HCT116 (cell line): ENCODE data around the gene CWH43. TPM values are rescaled to one million over a fixed set of nuclear protein-coding genes. Genes with fewer than 3 reads are reported as not detected.

ENCODE experiments used
- ATAC-seq: fragments of 200-7000 bp; cut with Tn5 transposase; 2 replicates; pipeline ENCODE4 v1.9.1; 2020; ENCODE audit warnings: mild to moderate bottlenecking, moderate library complexity
- BruUV-seq: library from RNA; stranded (reverse); fragments of 400-500 nt; replicated peaks from 2 replicates; lab custom pipeline; 2021; lab: Mats Ljungman, UMichigan
- CTCF ChIA-PET: fragments of 300-600 bp; sonication (Branson Sonifier 250); formaldehyde crosslinking; loops from one replicate; lab custom pipeline; 2021; ENCODE audit warnings: antibody characterized with exemption; lab: Charles Lee
- POLR2A ChIA-PET: fragments of 300-600, 350-600 bp; sonication (Branson Sonifier 250); formaldehyde crosslinking; loops from one replicate; lab custom pipeline; 2021; ENCODE audit warnings: antibody characterized with exemption; lab: Charles Lee
- RAD21 ChIA-PET, 2 experiments: fragments of 300-600 bp; sonication (Branson Sonifier 250); formaldehyde crosslinking; loops; one replicate each; lab custom pipeline; 2023; ENCODE audit warnings: low total read pairs in 2 of 2; ENCODE audit not compliant: uncharacterized antibody in 2 of 2, unreplicated experiment in 2 of 2, low non-redundant PET in 1 of 2; lab: Charles Lee
- DNase-seq: peaks from one replicate; pipeline ENCODE4 v3.0.0-alpha.2; 2010; ENCODE audit warnings: low read depth, low spot score
- H2AFZ ChIP-seq: fragments of 200-600 bp; shearing (Covaris generic), sonication (generic); 2 replicates; pipeline ENCODE4 v1.6.1; 2017; ENCODE audit warnings: low read depth, mixed run types, mixed read lengths, antibody characterized with exemption, low read length; ENCODE audit not compliant: poor library complexity, severe bottlenecking
- H3K27ac ChIP-seq: 2 replicates; pipeline ENCODE4 v1.5.1; 2012; ENCODE audit warnings: low read depth, low read length
- H3K27me3 ChIP-seq: fragments of 200-600 bp; sonication (generic); 2 replicates; pipeline ENCODE4 v1.6.1; 2016; ENCODE audit warnings: mixed run types, low read length, mixed read lengths; ENCODE audit not compliant: insufficient read depth
- H3K36me3 ChIP-seq, 2 experiments: fragments of 200-500 bp in 1 of 2; fragments of 200-600 bp in 1 of 2; sonication (Bioruptor generic) in 1 of 2; sonication (generic) in 1 of 2; 2 replicates each; pipeline versions ENCODE4 v1.5.1 to v1.6.1; 2014 to 2016; ENCODE audit warnings: low read length in 2 of 2, inconsistent platforms in 1 of 2, mixed read lengths in 1 of 2, mixed run types in 1 of 2; ENCODE audit not compliant: insufficient read depth in 2 of 2, control insufficient read depth in 1 of 2
- H3K4me1 ChIP-seq, 2 experiments: fragments of 200-600 bp in 1 of 2; sonication (generic) in 1 of 2; 2 replicates each; pipeline versions ENCODE4 v1.5.1 to v1.6.1; 2012 to 2017; ENCODE audit warnings: low read length in 2 of 2, inconsistent platforms in 1 of 2, mild to moderate bottlenecking in 1 of 2, mixed read lengths in 1 of 2, mixed run types in 1 of 2, moderate library complexity in 1 of 2; ENCODE audit not compliant: insufficient read depth in 2 of 2, control insufficient read depth in 1 of 2
- H3K4me2 ChIP-seq: fragments of 200-600 bp; sonication (generic); 2 replicates; pipeline ENCODE4 v1.6.1; 2017; ENCODE audit warnings: mixed run types, low read length, mixed read lengths
- H3K4me3 ChIP-seq, 2 experiments: fragments of 200-600 bp in 1 of 2; sonication (generic) in 1 of 2; replicated peaks in 1 of 2; 2 replicates each; pipeline ENCODE4 v1.5.1; 2011 to 2016; ENCODE audit warnings: low read length in 2 of 2, control low read depth in 1 of 2, low read depth in 1 of 2, mild to moderate bottlenecking in 1 of 2, mixed read lengths in 1 of 2, mixed run types in 1 of 2
- H3K79me2 ChIP-seq: fragments of 200-600 bp; sonication (generic); 2 replicates; pipeline ENCODE4 v1.6.1; 2017; ENCODE audit warnings: mild to moderate bottlenecking, mixed run types, low read length, moderate library complexity, mixed read lengths; ENCODE audit not compliant: insufficient read depth
- H3K9ac ChIP-seq: fragments of 200-600 bp; sonication (generic); 2 replicates; pipeline ENCODE4 v1.6.1; 2016; ENCODE audit warnings: low read length, mixed read lengths
- H3K9me2 ChIP-seq: fragments of 200-600 bp; sonication (generic), shearing (Covaris generic); 2 replicates; pipeline ENCODE4 v1.6.1; 2017; ENCODE audit warnings: mixed run types, mild to moderate bottlenecking, moderate library complexity; ENCODE audit not compliant: insufficient read depth
- H3K9me3 ChIP-seq, 2 experiments: fragments of 200-500 bp in 1 of 2; fragments of 200-600 bp in 1 of 2; sonication (Bioruptor generic) in 1 of 2; sonication (generic) in 1 of 2; 2 replicates each; pipeline ENCODE4 v1.6.1; 2014 to 2017; ENCODE audit warnings: low read length in 2 of 2, mixed read lengths in 2 of 2, inconsistent platforms in 1 of 2, low read depth in 1 of 2, mild to moderate bottlenecking in 1 of 2, mixed run types in 1 of 2, moderate library complexity in 1 of 2; ENCODE audit not compliant: control insufficient read depth in 1 of 2, insufficient read depth in 1 of 2
- H4K20me1 ChIP-seq: fragments of 200-600 bp; sonication (generic), shearing (Covaris generic); 2 replicates; pipeline ENCODE4 v1.6.1; 2017; ENCODE audit warnings: mixed run types, mild to moderate bottlenecking, moderate library complexity; ENCODE audit not compliant: insufficient read depth
- CBX3 ChIP-seq: IDR thresholded peaks from 2 replicates; pipeline ENCODE4 v1.6.1; 2012; ENCODE audit warnings: low read depth
- CEBPB ChIP-seq: IDR thresholded peaks from 2 replicates; pipeline ENCODE4 v1.6.1; 2012; ENCODE audit warnings: low read depth
- EGR1 ChIP-seq: IDR thresholded peaks from 2 replicates; pipeline ENCODE4 v1.6.1; 2012; ENCODE audit warnings: low read depth
- ELF1 ChIP-seq: IDR thresholded peaks from 2 replicates; pipeline ENCODE4 v1.6.1; 2012; ENCODE audit warnings: low read depth, borderline replicate concordance
- EZH2 ChIP-seq: fragments of 200-600 bp; sonication (generic); IDR thresholded peaks from 2 replicates; pipeline ENCODE4 v1.6.1; 2017; ENCODE audit warnings: antibody characterized with exemption, mixed run types
- EZH2phosphoT487 ChIP-seq: fragments of 200-600 bp; IDR thresholded peaks from 2 replicates; pipeline ENCODE4 v1.6.1; 2018; ENCODE audit warnings: antibody characterized with exemption, borderline replicate concordance
- FOSL1 ChIP-seq: IDR thresholded peaks from 2 replicates; pipeline ENCODE4 v1.6.1; 2012; ENCODE audit warnings: low read depth
- MAX ChIP-seq: IDR thresholded peaks from 2 replicates; pipeline ENCODE4 v1.6.1; 2012
- POLR2A ChIP-seq: IDR thresholded peaks from 2 replicates; pipeline ENCODE4 v1.7.0; 2011; ENCODE audit warnings: borderline replicate concordance; ENCODE audit not compliant: insufficient read depth, insufficient read length; ENCODE audit errors: extremely low read depth
- RAD21 ChIP-seq: IDR thresholded peaks from 2 replicates; pipeline ENCODE4 v1.6.1; 2012; ENCODE audit warnings: low read depth, mild to moderate bottlenecking
- SIN3A ChIP-seq: IDR thresholded peaks from 2 replicates; pipeline ENCODE4 v1.6.1; 2012; ENCODE audit warnings: low read depth
- SP1 ChIP-seq: IDR thresholded peaks from 2 replicates; pipeline ENCODE4 v1.6.1; 2012; ENCODE audit warnings: low read depth
- SRF ChIP-seq: IDR thresholded peaks from 2 replicates; pipeline ENCODE4 v1.6.1; 2012; ENCODE audit warnings: low read depth
- TCF7L2 ChIP-seq: IDR thresholded peaks from 2 replicates; pipeline ENCODE4 v1.7.0; 2011; ENCODE audit warnings: borderline replicate concordance, inconsistent platforms; ENCODE audit not compliant: insufficient read depth, insufficient read length; ENCODE audit errors: extremely low read depth
- YY1 ChIP-seq: IDR thresholded peaks from 2 replicates; pipeline ENCODE4 v1.6.1; 2011; ENCODE audit warnings: low read length, low read depth, moderate library complexity, mild to moderate bottlenecking; ENCODE audit not compliant: insufficient replicate concordance; ENCODE audit errors: extremely low read depth
- ZBTB33 ChIP-seq: IDR thresholded peaks from 2 replicates; pipeline ENCODE4 v1.6.1; 2011; ENCODE audit warnings: mild to moderate bottlenecking, low read length, moderate library complexity; ENCODE audit not compliant: insufficient replicate concordance; ENCODE audit errors: extremely low read depth
- ZFX ChIP-seq: fragments of 450-650 bp; IDR thresholded peaks from 2 replicates; pipeline ENCODE4 v1.6.1; 2017
- ZNF274 ChIP-seq: fragments of 200-500 bp; sonication (Bioruptor generic); IDR thresholded peaks from 2 replicates; pipeline ENCODE4 v1.6.1; 2014; ENCODE audit warnings: mild to moderate bottlenecking, low read depth, low read length, inconsistent platforms
- intact Hi-C: fragments of 100-400 bp; cut with micrococcal nuclease; formaldehyde crosslinking; loops from 2 replicates; pipeline ENCODE4 v1.10.0; 2022
- total RNA-seq: library from RNA; stranded (reverse); gene quantifications from one replicate; pipeline ENCODE4 v1.2.1, GENCODE V29; 2021; ENCODE audit not compliant: unreplicated experiment
- TF ChIP-seq, protein P1 (sequence below), 3 experiments: fragments of 200-600 bp in 1 of 3; sonication (generic) in 1 of 3; IDR thresholded peaks in 2 of 3; conservative IDR thresholded peaks in 1 of 3; 2 replicates each; pipeline ENCODE4 v1.5.1; 2012 to 2017; ENCODE audit warnings: low read depth in 2 of 3, low read length in 2 of 3, antibody characterized with exemption in 1 of 3, borderline replicate concordance in 1 of 3, control low read depth in 1 of 3, mild to moderate bottlenecking in 1 of 3, mixed read lengths in 1 of 3, mixed run types in 1 of 3, moderate library complexity in 1 of 3; ENCODE audit not compliant: insufficient read depth in 1 of 3
- TF ChIP-seq, protein P2 (sequence below): IDR thresholded peaks from 2 replicates; pipeline ENCODE4 v1.6.1; 2012; ENCODE audit warnings: low read depth

CWH43 gene
- total RNA-seq, 1 experiment from 2014 or later, result not detected

DNA sequence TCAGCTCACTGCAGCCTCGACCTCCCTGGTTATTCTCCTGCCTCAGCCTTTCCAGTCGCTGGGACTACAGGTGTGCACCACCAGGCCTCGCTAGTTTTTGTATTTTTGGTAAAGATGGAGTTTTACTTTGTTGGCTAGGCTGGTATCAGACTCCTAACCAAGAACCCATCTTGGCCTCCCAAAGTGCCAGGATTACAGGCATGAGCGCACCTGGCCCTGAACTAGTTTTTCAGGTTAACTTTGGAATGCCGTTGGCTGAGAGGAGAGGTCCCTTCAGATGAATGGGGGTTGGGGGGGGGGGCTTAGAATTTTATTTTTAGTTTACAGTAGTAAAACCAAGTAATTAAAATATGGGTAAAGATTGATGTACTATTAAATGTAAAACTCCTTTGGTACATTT is 23.4 kb upstream of the CWH43 start:
- Histone ChIP-seq H4K20me1 (no peaks in the 10 kb centered on the region), H3K36me3 (no peaks in the 10 kb centered on the region), H3K9ac (no peak overlapping the region), H3K4me3 (no peak overlapping the region), H3K4me1 (no peaks in the 10 kb centered on the region), H3K9me2 (no peaks in the 10 kb centered on the region), H3K27ac (no peak overlapping the region), H3K9me3 (no peaks in the 10 kb centered on the region), H3K27me3 (no peaks in the 10 kb centered on the region), H3K79me2 (no peaks in the 10 kb centered on the region), H3K4me2 (no peak overlapping the region), H2AFZ (peak overlapping the region; percentile 94)
- CTCF ChIA-PET, result interaction anchor here (1.1 to 3.7 kb wide), 2 partner anchors 18 to 384 kb away, joined by 4 to 23 read pairs; no protein-coding TSS in a partner anchor
- POLR2A ChIA-PET, result no interaction called here
- DNase-seq (no peak), ATAC-seq (no peak)
- intact Hi-C loops, result loop anchor here (1.0 to 5.0 kb wide), 7 partner anchors 54 to 835 kb away; partner anchors contain the start of gene FRYL
- RAD21 ChIA-PET, result no interaction called here
- no TSS peak for BruUV-seq
- TF ChIP-seq TCF7L2 (no peak), SRF (no peak), YY1 (no peak), EZH2 (no peak), CEBPB (no peak), EZH2phosphoT487 (no peak), POLR2A (no peak), MAX (no peak), EGR1 (no peak), ZNF274 (no peak), ELF1 (no peak), ZBTB33 (no peak), ZFX (no peak), RAD21 (no peak), CBX3 (no peak), FOSL1 (no peak), SP1 (no peak), SIN3A (no peak)
- TF ChIP-seq, protein P1, sequence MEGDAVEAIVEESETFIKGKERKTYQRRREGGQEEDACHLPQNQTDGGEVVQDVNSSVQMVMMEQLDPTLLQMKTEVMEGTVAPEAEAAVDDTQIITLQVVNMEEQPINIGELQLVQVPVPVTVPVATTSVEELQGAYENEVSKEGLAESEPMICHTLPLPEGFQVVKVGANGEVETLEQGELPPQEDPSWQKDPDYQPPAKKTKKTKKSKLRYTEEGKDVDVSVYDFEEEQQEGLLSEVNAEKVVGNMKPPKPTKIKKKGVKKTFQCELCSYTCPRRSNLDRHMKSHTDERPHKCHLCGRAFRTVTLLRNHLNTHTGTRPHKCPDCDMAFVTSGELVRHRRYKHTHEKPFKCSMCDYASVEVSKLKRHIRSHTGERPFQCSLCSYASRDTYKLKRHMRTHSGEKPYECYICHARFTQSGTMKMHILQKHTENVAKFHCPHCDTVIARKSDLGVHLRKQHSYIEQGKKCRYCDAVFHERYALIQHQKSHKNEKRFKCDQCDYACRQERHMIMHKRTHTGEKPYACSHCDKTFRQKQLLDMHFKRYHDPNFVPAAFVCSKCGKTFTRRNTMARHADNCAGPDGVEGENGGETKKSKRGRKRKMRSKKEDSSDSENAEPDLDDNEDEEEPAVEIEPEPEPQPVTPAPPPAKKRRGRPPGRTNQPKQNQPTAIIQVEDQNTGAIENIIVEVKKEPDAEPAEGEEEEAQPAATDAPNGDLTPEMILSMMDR (IDR thresholded peaks at IDR 0.05 in 2 of 3, conservative IDR thresholded peaks at IDR 0.05 in 1 of 3; ENCODE audit: borderline replicate concordance in 1 of 3, insufficient read depth in 1 of 3, low read depth in 2 of 3, low read length in 2 of 3), result no peak
- TF ChIP-seq, protein P2, sequence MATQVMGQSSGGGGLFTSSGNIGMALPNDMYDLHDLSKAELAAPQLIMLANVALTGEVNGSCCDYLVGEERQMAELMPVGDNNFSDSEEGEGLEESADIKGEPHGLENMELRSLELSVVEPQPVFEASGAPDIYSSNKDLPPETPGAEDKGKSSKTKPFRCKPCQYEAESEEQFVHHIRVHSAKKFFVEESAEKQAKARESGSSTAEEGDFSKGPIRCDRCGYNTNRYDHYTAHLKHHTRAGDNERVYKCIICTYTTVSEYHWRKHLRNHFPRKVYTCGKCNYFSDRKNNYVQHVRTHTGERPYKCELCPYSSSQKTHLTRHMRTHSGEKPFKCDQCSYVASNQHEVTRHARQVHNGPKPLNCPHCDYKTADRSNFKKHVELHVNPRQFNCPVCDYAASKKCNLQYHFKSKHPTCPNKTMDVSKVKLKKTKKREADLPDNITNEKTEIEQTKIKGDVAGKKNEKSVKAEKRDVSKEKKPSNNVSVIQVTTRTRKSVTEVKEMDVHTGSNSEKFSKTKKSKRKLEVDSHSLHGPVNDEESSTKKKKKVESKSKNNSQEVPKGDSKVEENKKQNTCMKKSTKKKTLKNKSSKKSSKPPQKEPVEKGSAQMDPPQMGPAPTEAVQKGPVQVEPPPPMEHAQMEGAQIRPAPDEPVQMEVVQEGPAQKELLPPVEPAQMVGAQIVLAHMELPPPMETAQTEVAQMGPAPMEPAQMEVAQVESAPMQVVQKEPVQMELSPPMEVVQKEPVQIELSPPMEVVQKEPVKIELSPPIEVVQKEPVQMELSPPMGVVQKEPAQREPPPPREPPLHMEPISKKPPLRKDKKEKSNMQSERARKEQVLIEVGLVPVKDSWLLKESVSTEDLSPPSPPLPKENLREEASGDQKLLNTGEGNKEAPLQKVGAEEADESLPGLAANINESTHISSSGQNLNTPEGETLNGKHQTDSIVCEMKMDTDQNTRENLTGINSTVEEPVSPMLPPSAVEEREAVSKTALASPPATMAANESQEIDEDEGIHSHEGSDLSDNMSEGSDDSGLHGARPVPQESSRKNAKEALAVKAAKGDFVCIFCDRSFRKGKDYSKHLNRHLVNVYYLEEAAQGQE, result no peak
